IMR-90 (cell line): ENCODE data around the gene NPDC1. TPM values are rescaled to one million over a fixed set of nuclear protein-coding genes. Genes with fewer than 3 reads are reported as not detected.

Experiments used
- ATAC-seq: fragments of 200-7000 bp; cut with Tn5 transposase; 2 replicates; pipeline ENCODE4 v1.9.1; 2020; ENCODE audit warnings: low read depth, mild to moderate bottlenecking, moderate library complexity
- BruUV-seq: library from RNA; stranded (reverse); fragments of 400-500 nt; replicated peaks from 2 replicates; lab custom pipeline; 2021; lab: Mats Ljungman, UMichigan
- CTCF ChIA-PET: fragments of 300-600 bp; formaldehyde crosslinking; extraction: SDS; loops from one replicate; lab custom pipeline; 2021; ENCODE audit warnings: antibody characterized with exemption; lab: Yijun Ruan, JAX
- POLR2A ChIA-PET: fragments of 300-600 bp; sonication (Branson Sonifier 250); formaldehyde crosslinking; loops from one replicate; lab custom pipeline; 2022; ENCODE audit warnings: antibody characterized with exemption; ENCODE audit not compliant: unreplicated experiment; lab: Charles Lee
- DNase-seq: peaks from one replicate; pipeline ENCODE4 v3.0.0; 2013
- H2AFZ ChIP-seq: replicated peaks from 2 replicates; pipeline ENCODE3; 2013; ENCODE audit warnings: low read length, mild to moderate bottlenecking; ENCODE audit not compliant: poor library complexity
- H2AK5ac ChIP-seq: 2 replicates; pipeline ENCODE4 v1.6.1; 2013; ENCODE audit warnings: low read depth, low read length, inconsistent platforms
- H2AK9ac ChIP-seq: replicated peaks from 2 replicates; pipeline ENCODE3; 2013; ENCODE audit warnings: mild to moderate bottlenecking, low read depth, low read length, moderate library complexity; ENCODE audit not compliant: poor library complexity
- H2BK120ac ChIP-seq: 2 replicates; pipeline ENCODE4 v1.6.1; 2013; ENCODE audit warnings: low read depth, low read length, inconsistent platforms
- H2BK15ac ChIP-seq: 3 replicates; pipeline ENCODE4 v1.6.1; 2013; ENCODE audit warnings: low read depth, low read length, inconsistent platforms
- H2BK20ac ChIP-seq: 2 replicates; pipeline ENCODE4 v1.6.1; 2013; ENCODE audit warnings: low read depth, mild to moderate bottlenecking, inconsistent platforms, low read length, moderate library complexity
- H2BK5ac ChIP-seq: 2 replicates; pipeline ENCODE4 v1.6.1; 2013; ENCODE audit warnings: mild to moderate bottlenecking, low read depth, low read length, inconsistent platforms; ENCODE audit not compliant: poor library complexity, severe bottlenecking
- H3K14ac ChIP-seq: replicated peaks from 2 replicates; pipeline ENCODE4 v1.6.1; 2013; ENCODE audit warnings: low read depth, low read length, inconsistent platforms
- H3K18ac ChIP-seq: 2 replicates; pipeline ENCODE4 v1.6.1; 2013; ENCODE audit warnings: low read depth, low read length, control low read depth
- H3K23ac ChIP-seq: 2 replicates; pipeline ENCODE4 v1.6.1; 2013; ENCODE audit warnings: low read depth, low read length, inconsistent platforms
- H3K27ac ChIP-seq: 2 replicates; pipeline ENCODE4 v1.5.1; 2013; ENCODE audit warnings: mild to moderate bottlenecking, control low read depth, low read length; ENCODE audit not compliant: insufficient read depth
- H3K27me3 ChIP-seq: 2 replicates; pipeline ENCODE4 v1.6.1; 2013; ENCODE audit warnings: low read length; ENCODE audit not compliant: control insufficient read depth, insufficient read depth
- H3K36me3 ChIP-seq: 2 replicates; pipeline ENCODE4 v1.6.1; 2013; ENCODE audit warnings: low read length, mixed read lengths; ENCODE audit not compliant: control insufficient read depth, insufficient read depth
- H3K4ac ChIP-seq: 2 replicates; pipeline ENCODE4 v1.6.1; 2013; ENCODE audit warnings: low read depth, low read length, inconsistent platforms
- H3K4me1 ChIP-seq: 2 replicates; pipeline ENCODE4 v1.6.1; 2013; ENCODE audit warnings: low read length, mixed read lengths; ENCODE audit not compliant: control insufficient read depth, insufficient read depth
- H3K4me2 ChIP-seq: 2 replicates; pipeline ENCODE4 v1.6.1; 2013; ENCODE audit warnings: low read depth, mild to moderate bottlenecking, control low read depth, low read length, moderate library complexity
- H3K4me3 ChIP-seq: 2 replicates; pipeline ENCODE4 v1.5.1; 2013; ENCODE audit warnings: low read depth, mild to moderate bottlenecking, control low read depth, low read length, moderate library complexity; ENCODE audit not compliant: insufficient read depth
- H3K56ac ChIP-seq: 2 replicates; pipeline ENCODE4 v1.6.1; 2013; ENCODE audit warnings: low read length, inconsistent platforms; ENCODE audit not compliant: insufficient read depth; ENCODE audit errors: extremely low read depth
- H3K79me1 ChIP-seq, 2 experiments: 2 replicates each; pipeline ENCODE4 v1.6.1; 2013; ENCODE audit warnings: low read length in 2 of 2, inconsistent platforms in 1 of 2, low read depth in 1 of 2
- H3K9ac ChIP-seq: 2 replicates; pipeline ENCODE4 v1.6.1; 2013; ENCODE audit warnings: low read depth, low read length, control low read depth
- H3K9me1 ChIP-seq: 2 replicates; pipeline ENCODE4 v1.6.1; 2013; ENCODE audit warnings: low read length, inconsistent platforms; ENCODE audit not compliant: insufficient read depth
- H3K9me3 ChIP-seq: 2 replicates; pipeline ENCODE4 v1.6.1; 2013; ENCODE audit warnings: low read length; ENCODE audit not compliant: control insufficient read depth, insufficient read depth
- H4K20me1 ChIP-seq: 2 replicates; pipeline ENCODE4 v1.6.1; 2013; ENCODE audit warnings: low read length, inconsistent platforms; ENCODE audit not compliant: insufficient read depth
- H4K5ac ChIP-seq: 2 replicates; pipeline ENCODE4 v1.6.1; 2013; ENCODE audit warnings: mild to moderate bottlenecking, low read depth, low read length, control low read depth
- H4K8ac ChIP-seq, 2 experiments: 2 replicates each; pipeline ENCODE4 v1.6.1; 2013; ENCODE audit warnings: low read depth in 2 of 2, low read length in 2 of 2, control low read depth in 1 of 2, inconsistent platforms in 1 of 2
- H4K91ac ChIP-seq: 2 replicates; pipeline ENCODE4 v1.6.1; 2013; ENCODE audit warnings: low read depth, low read length, inconsistent platforms; ENCODE audit not compliant: insufficient read depth
- BHLHE40 ChIP-seq: fragments of 150-350 bp; IDR thresholded peaks from 2 replicates; pipeline ENCODE4 v1.6.1; 2016; ENCODE audit warnings: mild to moderate bottlenecking, low read depth, low read length
- CEBPB ChIP-seq: IDR thresholded peaks from 2 replicates; pipeline ENCODE4 v1.6.1; 2012; ENCODE audit warnings: low read depth, low read length, improper control_type of control experiment
- MAFK ChIP-seq: IDR thresholded peaks from 2 replicates; pipeline ENCODE4 v1.6.1; 2012; ENCODE audit warnings: low read depth, low read length, improper control_type of control experiment
- MXI1 ChIP-seq: IDR thresholded peaks from 2 replicates; pipeline ENCODE4 v1.6.1; 2012; ENCODE audit warnings: low read depth, mild to moderate bottlenecking, low read length, moderate library complexity, borderline replicate concordance
- NFE2L2 ChIP-seq: fragments of 150-350 bp; IDR thresholded peaks from 2 replicates; pipeline ENCODE4 v1.6.1; 2016; ENCODE audit warnings: low read depth, mild to moderate bottlenecking, low read length
- RAD21 ChIP-seq: IDR thresholded peaks from 2 replicates; pipeline ENCODE4 v1.6.1; 2012; ENCODE audit warnings: low read length, improper control_type of control experiment
- RCOR1 ChIP-seq: IDR thresholded peaks from 2 replicates; pipeline ENCODE4 v1.6.1; 2012; ENCODE audit warnings: mild to moderate bottlenecking, low read length, improper control_type of control experiment; ENCODE audit not compliant: insufficient replicate concordance
- RFX5 ChIP-seq: IDR thresholded peaks from 2 replicates; pipeline ENCODE4 v1.8.0; 2012; ENCODE audit warnings: low read depth, mild to moderate bottlenecking, low read length, moderate library complexity
- SMC3 ChIP-seq: fragments of 150-350 bp; IDR thresholded peaks from 2 replicates; pipeline ENCODE4 v1.6.1; 2016; ENCODE audit warnings: low read depth, mild to moderate bottlenecking, antibody characterized with exemption, low read length, moderate library complexity
- WGBS, 2 experiments: methylation state at CpG; one replicate each; pipeline versions ENCODE4 v1.1.5 to v1.1.7; 2013; ENCODE audit warnings: missing lambda C conversion rate in 2 of 2; ENCODE audit not compliant: insufficient read length in 1 of 2; ENCODE audit errors: extremely low coverage in 2 of 2; 5-methylcytosine and 5-hydroxymethylcytosine counted together
- dilution Hi-C: fragments of 300-500 bp; cut with HindIII; formaldehyde crosslinking; loops from one replicate; pipeline ENCODE4 v1.14.3; 2018; ENCODE audit warnings: low sequenced_read_pairs; ENCODE audit not compliant: unreplicated experiment
- in situ Hi-C: fragments of 300-500 bp; cut with MboI; formaldehyde crosslinking; loops from 3 replicates; pipeline ENCODE4 v1.14.3; 2019; ENCODE audit warnings: low sequenced_read_pairs, inconsistent platforms, mixed read lengths
- intact Hi-C: fragments of 100-400 bp; cut with micrococcal nuclease; formaldehyde crosslinking; loops from 2 replicates; pipeline ENCODE4 v1.10.0; 2022
- polyA plus RNA-seq, 3 experiments: library from polyadenylated mRNA; depleted of rRNA; stranded (reverse); fragments of >200 nt; gene quantifications; 2 replicates each; pipeline ENCODE4 v1.2.3, GENCODE V29; 2012; ENCODE audit warnings: low replicate concordance in 1 of 3
- total RNA-seq: library from RNA; depleted of rRNA; stranded (reverse); fragments of >200 nt; gene quantifications from 2 replicates; pipeline ENCODE4 v1.2.3, GENCODE V29; 2012
- TF ChIP-seq, protein P1 (sequence below): conservative IDR thresholded peaks from 2 replicates; pipeline ENCODE4 v1.5.1; 2012; ENCODE audit warnings: mild to moderate bottlenecking, low read depth, low read length, improper control_type of control experiment

NPDC1 gene
- total and polyA plus RNA-seq, 2 of the 4 experiments (the other 2 are of a cell fraction): 2.7 to 58.1 TPM

DNA sequence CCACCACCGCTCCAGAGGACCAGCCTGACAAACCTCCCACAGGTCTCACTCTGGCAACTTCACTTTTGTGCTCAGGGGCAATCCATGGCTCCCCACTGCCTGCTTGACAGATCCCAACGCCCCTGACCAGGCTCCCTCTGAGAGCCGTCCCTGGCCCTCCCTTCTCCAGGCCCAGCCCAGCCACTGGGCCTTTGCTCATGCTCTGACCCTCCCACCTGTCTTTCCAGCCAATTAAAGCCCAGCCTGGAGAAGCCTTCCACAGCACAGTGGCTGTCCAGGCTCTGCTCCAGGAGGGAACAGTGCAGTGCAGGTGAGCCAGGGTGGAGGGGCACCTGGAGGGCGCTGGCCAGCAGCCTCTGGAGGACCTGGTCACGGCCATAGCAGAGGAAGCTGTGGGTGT is 4.6 kb upstream of the NPDC1 start:
- Histone ChIP-seq H2AK9ac (no peak overlapping the region), H2AK5ac (no peak overlapping the region), H3K4me3 (no peak overlapping the region), H3K36me3 (no peaks in the 10 kb centered on the region), H3K4ac (no peak overlapping the region), H2BK20ac (no peak overlapping the region), H4K8ac (no peak overlapping the region), H3K4me1 (no peaks in the 10 kb centered on the region; the same call in 1 of the 2 replicates), H3K9me3 (no peaks in the 10 kb centered on the region), H3K9me1 (no peaks in the 10 kb centered on the region), H2BK120ac (no peak overlapping the region), H2BK5ac (no peak overlapping the region), H3K14ac (no peak overlapping the region), H3K27me3 (peaks cover 71% of the 10 kb centered on the region), H3K56ac (no peak overlapping the region), H2BK15ac (no peak overlapping the region), H4K20me1 (no peaks in the 10 kb centered on the region; the same call in 1 of the 2 replicates), H3K23ac (no peak overlapping the region), H4K91ac (no peak overlapping the region), H4K5ac (no peak overlapping the region), H3K18ac (no peak overlapping the region), H3K27ac (no peak overlapping the region), H3K79me1 (no peaks in the 10 kb centered on the region), H3K4me2 (no peak overlapping the region), H3K9ac (no peak overlapping the region), H2AFZ (no peak overlapping the region)
- ATAC-seq (no peak), DNase-seq (no peak)
- dilution Hi-C loops (no loop called here), intact Hi-C loops (no loop called here), in situ Hi-C loops (no loop called here)
- ChIA-PET POLR2A (no interaction called here), CTCF (no interaction called here)
- no TSS peak for BruUV-seq
- TF ChIP-seq CEBPB (no peak), RAD21 (no peak), SMC3 (no peak), MXI1 (no peak), MAFK (no peak), RFX5 (no peak), BHLHE40 (no peak), RCOR1 (no peak), NFE2L2 (no peak)
- TF ChIP-seq, protein P1, sequence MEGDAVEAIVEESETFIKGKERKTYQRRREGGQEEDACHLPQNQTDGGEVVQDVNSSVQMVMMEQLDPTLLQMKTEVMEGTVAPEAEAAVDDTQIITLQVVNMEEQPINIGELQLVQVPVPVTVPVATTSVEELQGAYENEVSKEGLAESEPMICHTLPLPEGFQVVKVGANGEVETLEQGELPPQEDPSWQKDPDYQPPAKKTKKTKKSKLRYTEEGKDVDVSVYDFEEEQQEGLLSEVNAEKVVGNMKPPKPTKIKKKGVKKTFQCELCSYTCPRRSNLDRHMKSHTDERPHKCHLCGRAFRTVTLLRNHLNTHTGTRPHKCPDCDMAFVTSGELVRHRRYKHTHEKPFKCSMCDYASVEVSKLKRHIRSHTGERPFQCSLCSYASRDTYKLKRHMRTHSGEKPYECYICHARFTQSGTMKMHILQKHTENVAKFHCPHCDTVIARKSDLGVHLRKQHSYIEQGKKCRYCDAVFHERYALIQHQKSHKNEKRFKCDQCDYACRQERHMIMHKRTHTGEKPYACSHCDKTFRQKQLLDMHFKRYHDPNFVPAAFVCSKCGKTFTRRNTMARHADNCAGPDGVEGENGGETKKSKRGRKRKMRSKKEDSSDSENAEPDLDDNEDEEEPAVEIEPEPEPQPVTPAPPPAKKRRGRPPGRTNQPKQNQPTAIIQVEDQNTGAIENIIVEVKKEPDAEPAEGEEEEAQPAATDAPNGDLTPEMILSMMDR: no peak
- 70% methylated on average over 3 of the region's 5 CpGs; no CpG with 5 or more reads in 1 of the 2 experiments for WGBS, 2 experiments
